Activated CD4-positive, alpha-beta T cell treated with anti-CD3 and anti-CD28 coated beads, Interleukin-2, amount 10 ng/mL, durations not matched to agents 24 days and 14 days (primary cell): ENCODE measurements around the gene CERT1. TPM values are rescaled to one million over a fixed set of nuclear protein-coding genes. Genes with fewer than 3 reads are reported as not detected.
"Not testable (repeated sequence)": the region's sequence is repeated elsewhere in the genome, so short reads cannot be mapped to it uniquely, and the experiment has no call there.

ENCODE experiments used
- DNase-seq: peaks from one replicate; pipeline ENCODE4 v3.0.0; 2022
- H3K27ac Mint-ChIP-seq: one replicate; pipeline ENCODE4 v1.8.0; 2022; ENCODE audit warnings: mild to moderate bottlenecking, mixed read lengths
- H3K27me3 Mint-ChIP-seq: one replicate; pipeline ENCODE4 v1.8.0; 2022; ENCODE audit warnings: mixed read lengths
- H3K36me3 Mint-ChIP-seq: one replicate; pipeline ENCODE4 v1.8.0; 2022; ENCODE audit warnings: low read depth, mild to moderate bottlenecking, mixed read lengths
- H3K4me1 Mint-ChIP-seq: one replicate; pipeline ENCODE4 v1.8.0; 2021; ENCODE audit warnings: mixed read lengths
- H3K4me3 Mint-ChIP-seq: one replicate; pipeline ENCODE4 v1.8.0; 2022; ENCODE audit warnings: mild to moderate bottlenecking, moderate library complexity, mixed read lengths
- H3K9me3 Mint-ChIP-seq: one replicate; pipeline ENCODE4 v1.8.0; 2021; ENCODE audit warnings: mixed read lengths
- intact Hi-C: fragments of 100-400 bp; cut with micrococcal nuclease; formaldehyde crosslinking; loops from one replicate; pipeline ENCODE4 v1.15.1; 2023
- total RNA-seq: library from RNA; stranded (reverse); gene quantifications from 2 replicates; pipeline ENCODE4 v1.2.3, GENCODE V29; 2022

CERT1 gene
- total RNA-seq, 1 donor from 2014 or later = 46.4 TPM

DNA sequence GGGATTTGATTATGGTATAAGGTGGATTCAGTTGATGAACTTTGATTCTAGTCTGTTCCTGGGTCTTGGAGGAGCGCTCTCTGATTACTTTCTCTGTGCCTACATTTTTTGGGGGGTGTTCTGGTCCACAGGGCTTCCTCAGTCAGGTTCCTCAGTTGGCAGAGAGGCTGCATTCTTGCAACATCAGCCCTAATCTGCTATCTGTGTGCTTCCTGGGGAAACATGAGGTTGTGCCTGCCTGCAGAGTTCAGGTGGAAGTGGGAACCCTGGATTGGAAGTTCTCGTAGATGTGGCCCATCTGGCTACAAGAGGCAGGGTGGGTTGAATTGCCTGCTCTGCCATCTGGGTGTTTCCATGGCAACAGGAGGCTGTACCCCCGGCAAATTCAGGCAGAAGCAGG is 24.7 kb upstream of the CERT1 start:
- Mint-ChIP-seq H3K27me3 (no peaks in the 10 kb centered on the region), H3K36me3 (peaks cover 45% of the 10 kb centered on the region), H3K9me3 (peaks cover 15% of the 10 kb centered on the region), H3K4me1 (peaks cover 13% of the 10 kb centered on the region), H3K27ac (no peak overlapping the region), H3K4me3 (no peak overlapping the region)
- no peak for DNase-seq
- intact Hi-C loops = no loop called here

DNA sequence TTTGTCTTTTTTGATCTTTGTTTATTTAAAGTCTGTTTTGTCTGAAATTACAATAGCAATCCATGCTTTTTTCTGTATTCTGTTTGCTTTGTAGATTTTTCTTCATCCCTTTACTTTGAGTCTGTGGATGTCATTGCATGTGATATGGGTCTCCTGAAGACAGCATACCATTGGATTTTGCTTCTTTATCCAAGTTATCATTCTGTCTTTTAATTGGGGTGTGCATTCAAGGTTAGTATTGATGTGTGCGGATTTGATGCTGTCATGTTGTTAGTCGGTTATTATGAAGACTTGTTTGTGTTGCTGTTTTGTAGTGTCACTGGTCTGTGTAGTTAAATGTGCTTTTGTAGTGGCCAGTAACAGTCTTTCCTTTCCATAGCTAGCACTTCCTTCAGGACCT is 23.3 kb upstream of the CERT1 start:
- H3K4me3 Mint-ChIP-seq = no peak overlapping the region
- no peak overlapping the region for H3K27ac Mint-ChIP-seq
- peaks cover 15% of the 10 kb centered on the region for H3K9me3 Mint-ChIP-seq
- H3K27me3 Mint-ChIP-seq = no peaks in the 10 kb centered on the region
- intact Hi-C loops = no loop called here
- H3K36me3 Mint-ChIP-seq = peaks cover 43% of the 10 kb centered on the region
- peaks cover 15% of the 10 kb centered on the region for H3K4me1 Mint-ChIP-seq
- DNase-seq = no peak

DNA sequence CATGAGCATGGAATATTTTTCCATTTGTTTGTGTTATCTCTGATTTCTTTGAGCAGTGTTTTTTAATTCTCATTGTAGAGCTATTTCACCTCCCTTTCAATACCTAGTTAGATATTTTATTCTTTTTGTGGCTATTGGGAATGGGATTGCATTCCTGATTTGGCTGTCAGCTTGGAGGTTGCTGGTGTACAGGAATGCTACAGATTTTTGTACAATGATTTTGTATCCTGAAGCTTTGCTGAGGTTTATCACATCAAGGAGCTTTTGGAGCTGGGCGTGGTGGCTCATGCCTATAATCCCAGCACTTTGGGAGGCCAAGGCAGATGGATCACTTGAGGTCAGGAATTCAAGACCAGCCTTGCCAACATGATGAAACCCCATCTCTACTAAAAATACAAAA is 22.3 kb upstream of the CERT1 start:
- H3K36me3 Mint-ChIP-seq = peaks cover 47% of the 10 kb centered on the region
- H3K9me3 Mint-ChIP-seq = peaks cover 15% of the 10 kb centered on the region

DNA sequence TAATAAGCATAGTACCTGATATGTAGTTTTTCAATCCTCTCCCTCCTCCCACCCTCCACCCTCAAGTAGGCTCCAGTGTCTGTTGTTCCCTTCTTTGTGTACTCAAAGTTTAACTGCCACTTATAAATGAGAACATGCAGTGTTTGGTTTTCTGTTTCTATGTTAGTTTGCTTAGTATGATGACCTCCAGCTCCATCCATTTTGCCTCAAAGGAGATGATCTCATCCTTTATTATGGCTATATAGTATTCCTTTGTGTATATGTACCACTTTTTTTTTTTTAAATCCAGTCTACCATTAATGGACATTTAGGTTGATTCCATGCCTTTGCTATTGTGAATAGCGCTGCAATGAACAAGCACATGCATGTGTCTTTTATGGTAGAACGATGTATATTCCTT is 20.8 kb upstream of the CERT1 start:
- Mint-ChIP-seq H3K36me3 (peaks cover 47% of the 10 kb centered on the region), H3K4me1 (peaks cover 18% of the 10 kb centered on the region), H3K9me3 (peaks cover 15% of the 10 kb centered on the region), H3K27ac (no peak overlapping the region), H3K27me3 (no peaks in the 10 kb centered on the region), H3K4me3 (no peak overlapping the region)
- DNase-seq = no peak
- intact Hi-C loops = no loop called here

More for the DNA sequence above, 22.3 kb upstream of the CERT1 start:
- H3K27ac Mint-ChIP-seq, DNase-seq, intact Hi-C loops, H3K4me3 Mint-ChIP-seq, H3K27me3 Mint-ChIP-seq: not testable (repeated sequence)
- H3K4me1 Mint-ChIP-seq = peaks cover 18% of the 10 kb centered on the region

DNA sequence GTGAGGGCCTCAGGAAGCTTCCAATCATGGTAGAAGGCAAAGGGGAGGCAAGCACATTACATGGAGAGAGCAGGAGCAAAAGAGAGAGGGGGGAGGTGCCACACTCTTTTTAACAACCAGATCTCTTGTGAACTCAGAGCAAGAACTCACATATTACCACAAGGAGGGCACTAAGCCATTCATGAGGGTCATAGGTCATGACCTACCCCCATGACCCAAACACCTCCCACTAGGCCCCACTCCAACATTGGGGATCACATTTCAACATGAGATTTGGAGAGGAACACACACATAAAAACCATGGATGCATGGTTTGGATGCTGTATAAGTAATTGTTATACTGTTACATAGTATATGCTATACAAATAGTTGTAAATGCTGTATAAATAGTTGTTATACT is 17.8 kb upstream of the CERT1 start:
- Mint-ChIP-seq H3K36me3 (peaks cover 31% of the 10 kb centered on the region), H3K27ac (no peak overlapping the region), H3K27me3 (no peaks in the 10 kb centered on the region), H3K4me1 (peaks cover 28% of the 10 kb centered on the region), H3K4me3 (no peak overlapping the region), H3K9me3 (peaks cover 6% of the 10 kb centered on the region)
- DNase-seq = no peak
- intact Hi-C loops = no loop called here

DNA sequence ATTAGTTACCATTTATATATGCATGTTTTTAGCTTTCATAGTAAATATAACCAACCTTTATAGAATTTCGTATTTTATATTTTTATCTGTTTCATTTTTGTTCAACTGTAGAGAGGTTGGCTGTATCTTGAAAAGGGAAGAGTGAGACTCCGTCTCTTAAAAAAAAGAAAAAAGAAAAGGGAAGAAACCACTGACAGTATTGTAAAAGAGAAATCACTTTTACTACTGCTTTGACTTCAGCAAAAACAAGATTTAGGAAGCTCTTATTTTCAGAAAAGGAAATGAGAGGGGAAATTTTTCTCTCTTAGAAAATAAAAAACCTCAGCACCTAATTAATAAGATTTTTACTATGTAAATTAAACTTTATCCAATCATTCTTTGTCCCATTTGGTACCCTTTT is 14.6 kb upstream of the CERT1 start:
- no peaks in the 10 kb centered on the region for H3K27me3 Mint-ChIP-seq
- intact Hi-C loops = no loop called here
- no peak overlapping the region for H3K4me3 Mint-ChIP-seq
- H3K36me3 Mint-ChIP-seq = peaks cover 26% of the 10 kb centered on the region
- DNase-seq = no peak
- H3K27ac Mint-ChIP-seq = no peak overlapping the region
- H3K9me3 Mint-ChIP-seq = peaks cover 2% of the 10 kb centered on the region
- H3K4me1 Mint-ChIP-seq = peaks cover 40% of the 10 kb centered on the region

DNA sequence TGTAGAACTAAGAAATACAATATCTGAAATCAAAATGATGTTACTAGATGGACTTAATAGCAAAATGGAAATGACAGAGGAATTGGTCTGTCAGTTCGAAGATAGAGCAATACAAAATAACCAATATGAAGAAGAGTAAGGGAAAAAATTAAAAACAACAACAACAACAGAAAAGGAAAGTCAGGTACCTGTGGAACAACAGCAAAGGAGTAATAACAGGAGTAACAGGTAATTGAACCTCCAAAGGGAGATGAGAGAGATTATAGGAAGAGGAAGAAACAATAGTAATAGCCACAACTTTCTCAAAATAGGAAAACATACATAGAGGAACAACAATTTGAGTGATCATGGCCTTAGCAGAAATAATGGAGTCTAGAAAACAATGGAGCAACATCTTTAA is 13.9 kb upstream of the CERT1 start:
- Mint-ChIP-seq H3K9me3 (peaks cover 5% of the 10 kb centered on the region), H3K27me3 (no peaks in the 10 kb centered on the region), H3K4me1 (peaks cover 40% of the 10 kb centered on the region), H3K36me3 (peaks cover 32% of the 10 kb centered on the region), H3K27ac (peak overlapping the region; percentile 21), H3K4me3 (no peak overlapping the region)
- no peak for DNase-seq
- intact Hi-C loops = no loop called here

DNA sequence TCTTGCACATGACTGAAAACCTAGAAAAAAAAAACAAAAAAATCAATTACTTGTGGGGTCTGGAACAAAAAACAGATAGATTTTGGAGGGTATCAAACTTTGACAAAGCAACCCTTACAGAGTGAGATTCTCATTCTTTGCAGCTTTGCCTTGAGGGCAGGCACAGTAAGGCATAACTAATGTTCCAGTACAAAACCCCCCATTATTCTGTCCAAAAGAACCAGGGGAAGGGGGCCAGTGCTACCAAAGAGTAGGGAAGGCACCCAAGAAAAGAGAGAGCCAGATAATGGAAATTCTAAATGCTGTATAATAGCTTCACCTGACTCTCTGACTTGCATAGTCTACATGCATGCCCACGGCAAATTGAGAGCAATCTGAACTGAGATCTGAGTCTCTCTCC is 13.2 kb upstream of the CERT1 start:
- peaks cover 9% of the 10 kb centered on the region for H3K9me3 Mint-ChIP-seq
- DNase-seq = no peak
- no peaks in the 10 kb centered on the region for H3K27me3 Mint-ChIP-seq
- no peak overlapping the region for H3K4me3 Mint-ChIP-seq
- H3K4me1 Mint-ChIP-seq = peaks cover 41% of the 10 kb centered on the region
- intact Hi-C loops = loop anchor here (1.0 kb wide), 2 partner anchors 12 to 43 kb away; no protein-coding TSS in a partner anchor
- H3K27ac Mint-ChIP-seq = no peak overlapping the region
- peaks cover 36% of the 10 kb centered on the region for H3K36me3 Mint-ChIP-seq

DNA sequence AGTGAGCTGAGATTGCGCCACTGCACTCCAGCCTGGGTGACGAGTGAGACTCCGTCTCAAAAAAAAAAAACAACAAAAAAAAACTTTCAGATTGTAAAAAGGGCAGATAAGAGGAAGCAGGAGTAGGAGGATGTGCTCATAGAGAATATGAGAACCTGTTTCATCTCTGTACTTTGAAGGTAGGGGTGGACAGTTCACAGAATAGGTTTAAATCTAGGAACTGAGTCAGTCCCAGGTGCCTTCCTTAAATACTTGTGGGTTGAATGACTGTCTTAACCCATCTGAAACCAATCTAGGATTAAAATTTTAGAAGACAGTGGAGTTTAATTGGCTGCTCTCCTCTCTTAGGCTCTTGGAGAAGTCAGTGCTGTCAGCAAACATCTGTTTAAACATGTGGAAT is 12.6 kb upstream of the CERT1 start:
- peaks cover 15% of the 10 kb centered on the region for H3K9me3 Mint-ChIP-seq
- H3K36me3 Mint-ChIP-seq = peaks cover 40% of the 10 kb centered on the region
- peaks cover 44% of the 10 kb centered on the region for H3K4me1 Mint-ChIP-seq
- H3K4me3 Mint-ChIP-seq = peak overlapping the region; percentile 53
- DNase-seq = no peak
- intact Hi-C loops = loop anchor here (1.0 kb wide), 2 partner anchors 12 to 43 kb away; no protein-coding TSS in a partner anchor
- peak overlapping the region; percentile 80 for H3K27ac Mint-ChIP-seq
- no peaks in the 10 kb centered on the region for H3K27me3 Mint-ChIP-seq

DNA sequence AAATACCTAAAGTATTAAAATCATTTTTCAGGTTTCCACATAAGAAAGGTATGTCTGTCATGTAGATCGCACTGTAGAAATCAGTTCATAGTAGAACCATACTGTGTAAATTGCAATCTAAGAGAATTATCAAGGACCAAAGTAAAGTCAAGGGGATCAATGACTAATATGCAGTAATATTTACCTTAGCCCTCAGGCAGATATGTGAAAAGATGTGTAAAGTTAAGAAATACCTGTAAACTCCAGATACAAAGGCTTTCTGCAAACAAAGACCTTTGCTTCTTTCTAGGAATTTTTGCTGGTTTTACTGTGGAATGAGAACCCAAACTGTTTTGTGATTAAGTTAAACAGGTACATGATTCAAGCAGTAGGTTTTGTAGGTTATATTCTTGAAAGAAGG is 11.8 kb upstream of the CERT1 start:
- peak overlapping the region; percentile 53 for H3K4me3 Mint-ChIP-seq
- intact Hi-C loops = no loop called here
- peaks cover 42% of the 10 kb centered on the region for H3K36me3 Mint-ChIP-seq
- peaks cover 48% of the 10 kb centered on the region for H3K4me1 Mint-ChIP-seq
- no peak for DNase-seq
- H3K27me3 Mint-ChIP-seq = no peaks in the 10 kb centered on the region
- H3K9me3 Mint-ChIP-seq = peaks cover 21% of the 10 kb centered on the region
- H3K27ac Mint-ChIP-seq = no peak overlapping the region

DNA sequence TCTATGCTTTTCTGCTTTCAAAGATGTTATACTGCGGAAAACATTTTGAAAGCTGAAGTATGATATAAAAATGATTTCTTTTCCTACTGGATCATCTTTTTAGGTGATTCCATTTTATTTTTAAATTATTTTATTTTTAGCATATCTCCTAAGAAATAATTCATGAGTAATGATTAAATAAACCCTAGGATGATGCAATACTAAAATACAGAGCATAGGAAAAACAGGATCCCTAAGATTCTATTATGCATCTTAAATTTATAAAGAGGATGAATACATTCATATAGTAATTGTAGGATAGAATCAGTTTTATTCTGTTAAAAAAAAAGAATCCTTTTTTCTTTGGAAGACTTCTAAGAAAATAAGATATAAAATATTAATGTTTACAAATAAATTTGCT is 11.1 kb upstream of the CERT1 start:
- no peak overlapping the region for H3K4me3 Mint-ChIP-seq
- intact Hi-C loops = no loop called here
- H3K36me3 Mint-ChIP-seq = peaks cover 50% of the 10 kb centered on the region
- no peak overlapping the region for H3K27ac Mint-ChIP-seq
- H3K9me3 Mint-ChIP-seq = peaks cover 21% of the 10 kb centered on the region
- peaks cover 52% of the 10 kb centered on the region for H3K4me1 Mint-ChIP-seq
- H3K27me3 Mint-ChIP-seq = no peaks in the 10 kb centered on the region
- no peak for DNase-seq

DNA sequence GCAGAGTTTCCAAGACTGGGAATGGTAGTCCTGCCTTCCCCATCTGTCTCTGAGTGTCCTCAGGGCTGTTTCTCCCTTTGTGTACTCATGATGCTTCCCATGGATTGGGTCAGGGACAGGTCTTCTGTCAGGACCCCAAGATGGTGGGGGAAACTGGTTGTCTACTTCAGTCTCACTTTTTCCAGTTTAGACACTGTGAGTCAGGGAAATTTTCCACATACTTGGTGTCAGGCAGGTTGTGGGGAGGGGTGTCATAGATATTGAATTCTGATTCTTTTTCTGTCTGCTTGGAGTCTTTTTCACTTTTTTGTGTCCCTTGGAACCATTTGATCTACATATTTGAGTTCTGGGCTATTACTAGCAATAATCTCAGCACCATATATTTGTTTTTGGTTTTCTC is 10.6 kb upstream of the CERT1 start:
- intact Hi-C loops = no loop called here
- Mint-ChIP-seq H3K36me3 (peaks cover 52% of the 10 kb centered on the region), H3K9me3 (peaks cover 21% of the 10 kb centered on the region), H3K4me3 (peak overlapping the region; percentile 7), H3K27ac (peak overlapping the region; percentile 75), H3K27me3 (no peaks in the 10 kb centered on the region), H3K4me1 (peaks cover 52% of the 10 kb centered on the region)
- DNase-seq = no peak

DNA sequence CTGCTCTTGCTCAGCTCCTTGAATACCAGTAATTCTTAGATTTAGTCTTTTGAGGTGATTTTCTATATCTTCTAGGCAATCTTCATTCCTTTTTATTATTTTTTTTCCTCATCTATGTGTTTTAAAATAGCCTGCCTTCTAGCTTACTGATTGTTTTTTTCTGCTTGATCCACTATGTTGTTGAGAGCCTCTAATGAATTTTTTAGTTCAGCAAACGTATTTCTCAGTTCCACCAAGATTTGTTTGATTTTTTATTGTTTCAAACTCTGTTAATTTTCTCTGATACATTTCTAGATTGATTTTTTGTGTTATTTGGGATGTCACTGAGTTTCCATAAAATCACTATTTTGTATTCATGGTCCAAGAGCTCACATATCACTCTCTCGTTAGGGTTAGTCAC is 9.8 kb upstream of the CERT1 start:
- H3K27me3 Mint-ChIP-seq = no peaks in the 10 kb centered on the region
- H3K27ac Mint-ChIP-seq = no peak overlapping the region
- H3K4me3 Mint-ChIP-seq = no peak overlapping the region
- H3K4me1 Mint-ChIP-seq = peaks cover 55% of the 10 kb centered on the region
- intact Hi-C loops = no loop called here
- no peak for DNase-seq
- H3K9me3 Mint-ChIP-seq = peaks cover 21% of the 10 kb centered on the region
- peaks cover 54% of the 10 kb centered on the region for H3K36me3 Mint-ChIP-seq

DNA sequence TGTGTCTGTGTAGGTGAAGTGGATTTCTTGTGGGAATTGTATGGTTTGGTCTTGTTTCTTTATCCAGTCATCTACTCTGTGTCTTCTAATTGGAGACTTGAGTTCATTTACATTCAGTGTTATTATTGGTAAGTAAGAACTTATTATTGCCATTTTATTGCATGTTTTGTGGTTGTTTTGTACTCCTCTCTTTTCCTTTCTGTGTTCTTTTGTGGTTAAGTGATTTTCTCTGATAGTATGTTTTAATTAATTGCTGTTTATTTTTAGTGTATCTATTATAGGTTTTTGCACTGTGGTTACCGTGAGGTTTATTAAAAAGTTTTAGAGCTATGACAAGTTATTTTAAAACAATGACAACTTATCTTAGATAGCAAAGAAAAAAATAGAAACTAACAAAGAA is 8.3 kb upstream of the CERT1 start:
- peaks cover 21% of the 10 kb centered on the region for H3K9me3 Mint-ChIP-seq
- intact Hi-C loops = no loop called here
- H3K36me3 Mint-ChIP-seq = peaks cover 55% of the 10 kb centered on the region
- H3K4me3 Mint-ChIP-seq = no peak overlapping the region
- no peak overlapping the region for H3K27ac Mint-ChIP-seq
- H3K4me1 Mint-ChIP-seq = peaks cover 45% of the 10 kb centered on the region
- no peaks in the 10 kb centered on the region for H3K27me3 Mint-ChIP-seq
- no peak for DNase-seq

DNA sequence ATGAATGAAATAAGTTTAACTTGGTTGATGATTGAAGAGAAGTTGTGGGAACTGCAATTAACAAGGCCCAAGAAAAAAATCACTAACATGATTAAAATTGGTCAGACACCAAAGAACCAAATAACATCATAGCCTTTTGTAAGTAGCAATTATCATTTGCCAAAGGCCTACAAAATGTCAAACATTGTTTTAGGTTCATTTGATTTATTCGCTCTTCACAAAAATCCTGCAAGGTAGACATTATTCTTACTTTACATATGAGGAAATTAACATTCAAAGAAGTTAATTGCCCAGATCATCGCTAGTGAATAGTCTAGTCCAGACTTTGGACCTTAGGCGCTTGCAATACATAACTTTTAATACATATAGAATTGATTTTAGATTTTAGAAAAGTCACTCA is 2.9 kb upstream of the CERT1 start:
- DNase-seq = no peak
- peaks cover 40% of the 10 kb centered on the region for H3K4me1 Mint-ChIP-seq
- intact Hi-C loops = loop anchor here (5.0 kb wide), 2 partner anchors 162 to 462 kb away; partner anchors contain the start of gene GCNT4
- H3K27ac Mint-ChIP-seq = no peak overlapping the region
- H3K9me3 Mint-ChIP-seq = peaks cover 9% of the 10 kb centered on the region
- no peaks in the 10 kb centered on the region for H3K27me3 Mint-ChIP-seq
- no peak overlapping the region for H3K4me3 Mint-ChIP-seq
- peaks cover 32% of the 10 kb centered on the region for H3K36me3 Mint-ChIP-seq
